HuH-7 (cell line): Measurements from ENCODE around the gene SRD5A1.
"Not testable (repeated sequence)": the region's sequence is repeated elsewhere in the genome, so short reads cannot be mapped to it uniquely, and the experiment has no call there.

Experiments used
- DNase-seq: peaks from one replicate; pipeline ENCODE4 v3.0.0; 2011; ENCODE audit warnings: low spot score

The SRD5A1 gene

DNA sequence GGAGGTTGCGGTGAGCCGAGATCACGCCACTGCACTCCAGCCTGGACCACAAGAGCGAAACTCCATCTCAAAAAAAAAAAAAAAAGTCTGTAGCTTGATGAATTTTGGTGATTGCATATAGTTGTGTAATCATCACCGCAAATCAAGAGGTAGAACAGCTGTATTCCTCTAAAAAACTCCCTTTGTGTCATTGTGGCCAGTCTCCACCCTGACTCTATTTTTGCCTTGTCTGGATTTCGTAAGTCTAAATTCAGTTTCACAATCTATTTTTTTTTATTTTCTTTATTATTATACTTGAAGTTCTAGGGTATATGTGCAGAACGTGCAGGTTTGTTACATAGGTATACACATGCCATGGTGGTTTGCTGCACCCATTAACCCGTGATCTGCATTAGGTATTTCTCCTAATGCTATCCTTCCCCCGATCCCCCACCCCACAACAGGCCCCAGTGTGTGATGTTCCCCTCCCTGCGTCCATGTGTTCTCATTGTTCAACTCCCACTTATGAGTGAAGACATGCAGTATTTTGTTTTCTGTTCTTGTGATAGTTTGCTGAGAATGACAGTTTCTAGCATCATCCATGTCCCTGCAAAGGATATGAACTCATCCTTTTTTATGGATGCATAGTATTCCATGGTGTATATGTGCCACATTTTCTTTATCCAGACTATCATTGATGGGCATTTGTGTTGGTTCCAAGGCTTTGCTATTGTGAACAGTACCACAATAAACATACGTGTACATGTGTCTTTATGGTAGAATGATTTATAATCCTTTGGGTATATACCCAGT lies 12.5 kb downstream of the SRD5A1 start:
- not testable (repeated sequence) for DNase-seq

DNA sequence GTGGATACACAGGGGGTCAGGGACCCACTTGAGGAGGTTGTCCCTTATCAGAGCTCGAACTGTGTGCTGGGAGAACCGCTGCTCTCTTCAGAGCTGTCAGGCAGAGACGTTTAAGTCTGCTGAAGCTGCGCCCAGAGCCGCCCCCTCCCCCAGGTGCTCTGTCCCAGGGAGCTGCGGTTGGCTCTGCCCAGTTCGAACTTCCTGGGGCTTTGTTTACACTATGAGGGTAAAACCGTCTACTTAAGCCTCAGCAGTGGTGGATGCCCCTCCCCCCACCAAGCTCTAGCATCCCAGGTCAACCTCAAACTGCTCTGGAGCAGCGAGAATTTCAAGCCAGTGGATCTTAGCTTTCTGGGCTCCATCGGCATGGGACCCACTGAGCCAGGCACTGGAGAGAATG lies 15.9 kb downstream of the SRD5A1 start:
- DNase-seq, result no peak

DNA sequence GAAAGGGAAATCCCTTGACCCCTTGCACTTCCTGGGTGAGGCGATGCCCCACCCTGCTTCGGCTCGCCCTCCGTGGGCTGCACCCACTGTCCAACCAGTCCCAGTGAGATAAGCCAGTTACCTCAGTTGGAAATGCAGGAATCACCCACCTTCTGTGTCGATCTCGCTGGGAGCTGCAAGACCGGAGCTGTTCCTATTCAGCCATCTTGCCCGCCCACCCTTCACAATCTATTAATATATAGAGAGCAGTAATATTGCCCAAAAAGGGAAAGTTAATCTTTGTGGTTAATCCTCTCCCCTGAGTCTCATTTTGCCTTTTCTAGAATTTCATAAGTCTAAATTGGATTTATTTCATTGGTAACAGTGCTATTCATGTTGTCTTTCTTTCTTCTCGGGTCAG lies 16.4 kb downstream of the SRD5A1 start:
- DNase-seq, result no peak

DNA sequence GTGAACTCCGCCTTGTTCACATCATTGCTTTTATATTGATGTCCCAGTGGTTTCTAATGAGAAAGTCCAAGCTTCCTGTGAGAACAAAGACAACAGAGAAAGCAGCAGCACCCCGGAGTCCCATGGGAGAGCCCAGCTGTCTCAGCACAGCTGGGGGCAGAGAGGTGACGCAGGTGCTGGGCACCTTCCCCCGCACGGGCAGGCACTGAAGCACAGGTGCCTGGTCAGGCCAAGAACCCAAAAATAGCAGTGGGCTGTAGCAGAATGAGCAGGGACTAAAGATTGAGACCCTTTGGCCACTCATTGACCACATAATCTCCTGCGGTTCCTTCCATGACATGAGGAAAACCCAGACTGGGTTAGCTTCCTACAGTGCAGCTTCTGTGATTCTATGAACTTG lies 18.8 kb downstream of the SRD5A1 start:
- DNase-seq, result no peak

DNA sequence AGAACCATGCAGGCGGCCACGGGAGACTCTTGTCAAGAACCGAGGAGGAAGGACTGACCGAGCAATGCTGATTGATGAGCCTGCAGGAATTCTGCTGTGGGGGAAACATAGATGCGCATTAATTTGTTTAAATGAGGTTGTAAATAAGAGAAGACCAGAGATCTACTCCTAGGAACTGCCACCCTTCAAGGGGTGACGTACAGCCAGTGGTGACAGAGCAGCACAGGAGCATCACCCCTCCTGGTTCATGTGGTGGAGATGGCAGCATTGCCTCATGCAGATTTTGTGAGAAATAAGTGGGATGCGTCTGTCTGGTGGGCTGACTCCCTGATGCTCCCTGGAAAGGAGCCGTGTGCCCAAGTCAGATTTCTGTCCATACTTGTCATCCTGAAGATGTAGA lies 22.2 kb downstream of the SRD5A1 start:
- DNase-seq, result no peak

DNA sequence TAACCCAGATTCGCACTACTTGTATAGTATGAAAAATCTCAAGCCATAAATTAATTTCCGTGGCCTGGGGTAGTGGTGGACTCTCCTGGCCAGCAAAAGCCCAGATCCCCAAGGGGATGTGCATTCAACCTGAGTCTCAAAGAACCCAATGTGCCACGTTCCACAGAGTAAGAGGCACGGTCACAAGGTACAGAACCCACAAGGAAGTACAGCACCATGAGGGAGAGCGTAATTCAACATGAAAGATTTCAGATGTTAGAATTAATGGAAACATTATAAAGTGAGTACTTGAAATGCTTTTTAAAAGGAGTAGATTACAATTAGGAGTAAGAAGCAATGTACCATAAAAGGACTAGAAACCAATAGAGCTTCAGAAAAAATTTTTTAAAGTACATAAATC lies 23.4 kb downstream of the SRD5A1 start:
- no peak for DNase-seq

DNA sequence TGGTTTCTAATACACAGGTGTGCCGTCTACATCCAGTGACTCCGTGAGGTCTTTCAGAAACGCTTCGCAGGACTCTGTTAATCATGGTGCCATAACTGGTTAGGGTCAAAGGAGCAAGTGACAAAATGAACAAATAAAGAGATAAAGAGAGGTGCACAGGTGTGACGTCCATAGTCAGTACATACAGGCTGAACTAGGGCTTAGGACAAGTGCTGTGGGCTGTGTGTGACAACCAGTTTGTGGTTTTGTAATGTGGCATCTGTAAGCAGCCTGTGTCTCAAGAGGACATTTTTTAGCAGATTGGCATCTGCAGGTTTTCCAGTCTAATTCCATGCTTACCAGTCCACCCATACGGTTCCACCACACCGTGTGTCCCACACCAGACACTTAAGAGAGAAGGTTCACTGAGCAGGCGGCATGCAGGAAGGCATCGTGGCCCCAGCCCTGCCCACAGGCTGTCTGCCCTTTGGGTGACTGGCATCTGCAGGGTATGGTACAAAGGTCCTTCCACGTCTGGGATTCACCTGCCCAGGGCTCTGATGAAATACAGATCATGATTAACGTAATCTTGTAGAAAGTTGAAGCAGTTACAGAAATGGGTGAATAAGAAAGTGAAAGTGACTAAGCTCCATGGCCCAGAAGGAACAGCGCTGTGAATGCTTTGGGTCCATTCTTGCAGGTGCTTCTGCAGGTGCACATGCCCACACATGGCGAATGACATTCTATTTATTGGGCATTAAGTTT lies 26.9 kb downstream of the SRD5A1 start:
- DNase-seq, result no peak

DNA sequence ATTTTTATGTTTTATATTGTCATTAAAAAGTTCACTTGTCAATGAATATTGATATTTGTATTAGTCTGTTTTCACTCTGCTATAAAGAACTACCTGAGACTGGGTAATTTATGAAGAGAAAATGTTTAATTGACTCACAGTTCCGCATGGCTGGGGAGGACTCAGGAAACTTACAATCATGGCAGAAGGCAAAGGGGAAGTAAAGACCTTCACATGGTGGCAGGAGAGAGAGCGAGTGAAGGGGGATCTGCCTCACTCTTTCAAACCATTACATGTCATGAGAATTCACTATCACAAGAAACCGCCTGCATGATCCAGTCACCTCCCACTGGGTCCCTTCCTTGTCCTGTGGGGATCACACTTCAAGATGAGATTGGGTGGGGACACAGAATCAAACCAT lies 27.4 kb downstream of the SRD5A1 start:
- DNase-seq, result no peak

DNA sequence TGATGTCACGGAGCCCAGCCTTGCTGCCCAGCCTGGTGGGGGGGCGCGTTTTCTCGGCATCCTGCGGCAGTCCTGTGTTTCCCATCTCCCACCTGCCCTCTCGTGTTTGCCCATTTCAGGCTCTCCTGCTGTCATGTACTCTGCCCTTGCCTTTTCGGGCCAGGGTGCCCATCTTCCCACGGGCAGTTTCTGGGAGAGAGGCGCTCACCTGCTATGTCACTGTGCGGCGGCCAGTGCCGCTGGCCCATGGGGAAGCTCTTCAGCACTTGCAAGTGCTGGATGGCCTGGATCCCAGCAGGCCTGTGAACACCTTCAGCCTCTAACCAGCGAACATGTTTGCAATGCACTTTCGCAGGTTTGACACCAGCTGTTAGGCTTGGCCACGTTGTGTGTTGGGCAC lies 33.5 kb downstream of the SRD5A1 start:
- DNase-seq, result no peak

DNA sequence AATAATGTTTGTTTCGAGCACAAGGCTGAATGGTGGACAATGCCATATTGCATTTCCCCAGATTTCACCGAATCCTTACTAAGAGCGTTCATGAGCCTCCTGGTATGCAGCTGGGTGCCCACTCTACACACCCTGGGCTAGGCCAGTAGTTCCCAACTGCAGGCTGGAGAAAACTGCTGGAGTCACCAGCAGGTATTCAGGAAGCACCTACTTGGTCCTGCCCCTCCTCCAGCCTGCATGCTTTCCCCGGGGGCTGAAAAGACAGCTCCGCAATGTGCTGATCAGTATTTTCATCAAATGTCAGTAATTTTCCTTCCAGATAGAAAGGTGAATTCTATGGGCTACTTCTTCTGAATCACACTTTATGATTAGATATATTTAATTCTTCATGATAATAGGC lies 34.4 kb downstream of the SRD5A1 start:
- DNase-seq, result no peak

DNA sequence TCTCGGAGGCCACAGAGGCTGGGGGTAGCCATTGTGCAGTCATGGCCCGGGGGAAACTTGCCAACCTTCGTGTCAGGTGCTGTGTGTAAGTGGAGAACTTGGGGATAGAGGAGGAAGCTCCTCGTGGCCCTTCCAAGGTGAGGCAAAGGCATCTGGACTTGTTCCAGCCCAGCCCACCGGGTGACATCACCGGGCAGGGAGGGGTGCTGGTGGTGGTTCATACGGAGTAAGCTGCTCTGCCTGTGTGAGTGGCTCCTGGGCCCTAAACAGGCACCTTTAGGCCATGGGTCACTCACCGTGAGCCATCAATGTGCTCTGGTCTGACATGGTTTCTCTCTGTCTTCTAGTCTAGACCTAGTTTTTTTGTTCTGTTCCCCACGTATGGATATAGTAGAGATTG lies 35.5 kb downstream of the SRD5A1 start:
- not testable (repeated sequence) for DNase-seq

DNA sequence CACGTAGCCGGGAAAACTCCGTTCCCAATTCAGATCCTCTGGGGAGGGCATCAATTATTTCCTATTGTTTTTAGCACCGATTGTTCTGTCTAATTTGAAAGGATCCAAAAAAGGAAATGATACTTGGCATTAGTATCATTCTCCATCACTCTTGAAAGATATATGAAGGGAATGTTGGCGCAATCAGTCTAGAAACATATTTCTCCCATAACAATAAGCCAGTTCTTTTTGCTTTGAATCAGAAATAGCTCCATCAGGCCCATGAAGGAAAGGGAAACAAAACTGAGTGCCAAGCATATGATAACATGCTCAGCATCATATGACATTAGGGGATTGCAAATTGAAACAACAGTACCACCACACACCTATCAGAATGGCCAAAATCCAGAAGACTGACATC lies 39.8 kb downstream of the SRD5A1 start:
- DNase-seq, result no peak

DNA sequence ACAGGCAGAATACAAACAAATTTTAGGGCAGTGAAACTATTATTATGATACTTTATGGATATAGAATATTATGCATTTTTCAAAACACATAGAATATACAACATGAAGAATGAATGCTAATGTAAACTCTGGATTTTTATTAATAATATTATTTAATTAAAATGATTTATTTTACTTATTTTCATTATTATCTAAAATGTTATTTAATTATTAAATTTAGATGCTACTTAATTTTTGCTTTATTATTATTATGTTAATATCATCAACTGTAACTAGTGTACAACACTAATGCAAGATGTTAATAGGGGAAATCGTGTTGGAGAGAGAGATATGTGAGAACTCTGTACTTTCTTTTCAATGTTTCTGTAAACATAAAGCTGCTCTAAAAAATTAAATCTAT lies 40.7 kb downstream of the SRD5A1 start:
- no peak for DNase-seq

DNA sequence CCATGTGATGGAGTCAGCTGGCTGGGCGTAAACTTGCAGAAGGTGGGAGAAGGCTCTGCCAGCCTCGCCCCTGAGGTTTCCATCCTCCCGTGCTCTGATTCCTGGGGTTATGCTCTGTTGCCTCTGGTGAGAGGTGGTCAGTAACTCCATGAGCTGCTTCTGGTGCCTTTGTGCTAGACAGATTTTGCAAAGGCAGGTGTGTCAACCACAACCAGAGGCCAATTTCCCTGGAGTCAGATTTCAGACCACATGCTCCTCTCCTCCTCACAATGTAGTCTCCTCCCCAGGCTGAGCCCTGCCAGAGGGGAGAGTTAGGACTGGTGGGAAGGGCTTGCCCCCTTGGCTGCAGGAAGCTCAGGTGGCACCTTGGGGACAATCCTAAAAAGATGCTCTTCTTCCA lies 41.2 kb downstream of the SRD5A1 start:
- DNase-seq, result no peak

DNA sequence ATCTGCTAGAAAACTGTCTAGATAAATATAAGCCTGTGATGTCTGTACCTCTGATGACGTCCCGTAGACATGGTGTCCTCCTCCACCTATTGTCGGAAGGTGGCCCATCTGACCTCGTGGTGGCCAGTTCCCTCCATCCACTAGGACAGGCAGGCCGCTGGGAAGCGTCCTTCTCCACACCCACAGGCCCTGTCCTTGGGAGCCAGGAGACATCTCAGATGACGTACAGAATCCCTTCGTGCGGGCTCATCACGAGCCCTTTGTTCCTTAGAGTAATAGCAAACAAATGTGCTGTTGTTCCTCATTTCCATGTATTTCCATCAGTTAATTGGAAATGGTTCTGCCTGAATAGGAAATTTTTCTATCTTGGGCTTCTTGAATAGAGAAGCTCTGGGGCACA lies 41.6 kb downstream of the SRD5A1 start:
- DNase-seq, result no peak

DNA sequence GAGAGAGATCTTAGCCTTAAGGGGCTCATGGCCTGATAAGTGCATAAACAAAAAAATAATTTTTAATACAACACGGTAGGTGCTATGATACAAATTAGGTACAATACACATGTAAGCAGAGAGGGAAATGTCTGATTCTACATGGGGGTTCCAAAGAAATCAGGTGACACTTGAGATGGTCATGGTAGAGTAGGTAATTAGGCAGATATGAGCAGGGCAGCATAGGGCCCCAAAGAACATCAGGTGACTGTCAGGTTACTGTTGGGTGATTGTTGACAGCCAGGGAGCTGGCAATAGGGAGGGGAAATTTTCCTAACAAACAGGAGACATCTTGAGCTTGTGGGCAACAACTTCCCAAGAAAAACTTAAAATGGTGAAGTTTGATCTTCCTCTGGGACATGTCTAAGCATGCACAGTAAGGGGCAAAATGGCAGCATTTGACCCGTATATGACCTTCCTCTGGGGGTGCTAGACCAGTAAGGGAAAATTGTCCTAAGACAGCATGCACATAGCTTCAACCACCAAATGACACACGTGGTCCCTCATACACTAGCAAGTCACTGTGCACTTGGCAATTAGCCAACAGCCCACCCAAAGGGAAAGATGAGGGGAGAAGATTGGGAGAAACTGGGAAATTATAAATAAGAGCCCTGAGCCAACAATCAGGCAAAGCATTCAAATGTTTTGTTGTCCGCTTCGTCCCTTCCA lies 42.7 kb downstream of the SRD5A1 start:
- DNase-seq, result no peak

DNA sequence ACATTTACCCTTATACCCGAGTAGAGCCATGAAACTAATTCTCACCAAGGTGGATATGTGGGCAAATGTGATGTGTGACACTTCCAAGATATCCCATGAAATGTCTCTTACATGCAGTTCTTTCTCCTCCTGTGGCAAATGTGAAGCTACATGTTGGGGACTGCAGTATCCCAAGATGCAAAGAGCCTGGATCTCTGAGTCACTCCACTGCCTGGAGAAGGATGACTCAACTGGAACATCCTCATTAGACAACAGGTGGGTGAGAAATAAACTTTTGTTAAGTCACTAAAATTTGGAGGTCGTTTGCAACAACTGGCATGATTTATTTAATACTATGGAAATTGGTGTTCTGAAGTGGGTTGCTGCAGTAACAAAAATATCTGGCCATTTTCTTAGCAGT lies 43.5 kb downstream of the SRD5A1 start:
- no peak for DNase-seq

DNA sequence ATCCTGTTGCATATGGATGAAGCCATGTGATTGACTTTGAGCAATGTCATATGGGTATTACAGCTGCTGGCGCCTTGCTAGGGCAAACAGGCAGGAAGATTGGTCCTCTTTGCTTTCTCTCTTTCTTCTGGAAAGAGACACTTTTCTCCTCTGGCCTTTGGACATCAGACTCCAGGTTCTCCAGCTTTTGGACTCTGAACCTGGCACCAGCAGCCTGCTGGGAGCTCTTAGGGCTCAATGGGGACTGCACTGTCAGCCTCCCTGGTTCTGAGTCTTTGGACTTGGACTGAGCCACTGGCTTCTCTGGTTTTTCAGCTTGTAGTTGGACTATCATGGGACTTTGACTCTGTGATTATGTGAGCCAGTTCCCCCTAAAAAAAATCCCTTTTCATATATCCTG lies 45.1 kb downstream of the SRD5A1 start:
- DNase-seq, result no peak

DNA sequence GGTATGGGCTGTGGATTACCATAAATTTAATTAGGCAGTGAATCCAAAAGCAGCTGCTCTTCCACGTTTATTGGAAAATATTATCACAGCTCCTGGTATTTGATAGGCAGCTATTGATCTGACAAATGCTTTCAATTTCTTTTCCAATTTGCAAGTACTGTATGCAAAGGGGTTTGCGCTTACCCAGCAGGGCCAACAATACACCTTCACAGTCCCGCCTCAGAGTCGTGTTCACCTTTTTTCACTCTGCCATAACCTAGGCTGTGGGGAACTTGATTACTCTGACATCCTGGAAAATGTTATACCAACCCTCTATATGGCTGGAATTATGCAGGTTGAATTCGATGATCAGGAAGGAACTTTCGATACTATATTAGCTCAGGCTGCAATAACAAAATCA lies 47.7 kb downstream of the SRD5A1 start:
- no peak for DNase-seq

DNA sequence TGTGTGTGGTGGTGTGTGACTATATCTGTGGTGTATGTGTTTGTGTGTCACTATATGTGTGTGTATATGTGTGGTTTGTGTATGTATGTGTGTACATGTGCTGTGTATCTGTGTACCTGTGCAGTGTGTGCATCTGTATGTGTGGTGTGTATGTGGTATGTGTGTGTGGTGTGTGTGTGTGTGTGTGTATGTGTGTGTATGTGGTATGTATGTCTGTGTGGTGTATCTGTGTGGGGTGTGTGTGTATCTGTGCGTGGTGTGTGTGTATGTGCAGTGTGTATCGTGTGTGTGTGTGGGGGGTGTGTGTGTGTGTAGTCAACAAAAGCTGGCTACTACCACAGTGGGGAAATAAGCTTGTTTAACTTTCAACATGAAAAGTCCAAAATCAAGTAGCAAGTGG lies 48.4 kb downstream of the SRD5A1 start:
- no peak for DNase-seq

DNA sequence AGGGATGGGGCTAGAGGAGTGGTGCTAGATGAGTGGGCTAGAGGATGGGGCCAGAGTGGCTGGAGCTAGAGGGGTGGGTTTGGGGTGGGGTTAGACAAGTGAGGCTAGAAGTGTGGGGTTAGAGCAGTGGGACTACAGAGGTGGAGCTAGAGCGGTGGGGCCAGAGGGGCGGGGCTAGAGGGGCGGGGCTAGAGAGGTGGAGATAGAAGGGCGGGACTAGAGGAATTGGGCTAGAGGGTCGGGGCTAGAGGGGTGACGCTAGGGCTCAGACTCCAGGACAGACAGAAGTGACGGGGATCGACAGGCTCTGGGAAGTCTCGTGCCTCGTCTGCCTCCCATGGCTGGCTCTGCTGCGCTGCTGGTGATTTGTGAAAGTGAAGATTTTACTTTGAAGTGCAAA lies 49.0 kb downstream of the SRD5A1 start:
- DNase-seq, result no peak

DNA sequence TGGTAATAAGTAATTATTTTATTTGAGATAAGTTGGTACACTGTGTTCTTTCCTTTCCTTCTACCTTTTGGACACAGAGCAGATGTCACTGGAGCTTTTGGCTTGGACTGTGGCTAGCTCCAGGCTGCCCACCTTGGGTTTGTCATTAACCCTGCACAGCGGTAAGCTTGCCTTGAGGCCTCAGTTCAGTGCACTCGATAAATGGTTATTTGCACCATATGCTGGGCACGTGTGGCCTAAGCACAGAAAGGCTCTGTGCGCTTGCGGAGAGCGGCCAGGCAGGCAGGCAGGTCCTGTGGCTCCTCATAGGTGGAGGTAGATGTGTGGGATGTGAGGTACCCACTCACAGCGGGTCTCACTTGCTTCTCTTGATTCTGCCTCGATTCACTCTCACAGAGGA lies 50.0 kb downstream of the SRD5A1 start:
- no peak for DNase-seq

DNA sequence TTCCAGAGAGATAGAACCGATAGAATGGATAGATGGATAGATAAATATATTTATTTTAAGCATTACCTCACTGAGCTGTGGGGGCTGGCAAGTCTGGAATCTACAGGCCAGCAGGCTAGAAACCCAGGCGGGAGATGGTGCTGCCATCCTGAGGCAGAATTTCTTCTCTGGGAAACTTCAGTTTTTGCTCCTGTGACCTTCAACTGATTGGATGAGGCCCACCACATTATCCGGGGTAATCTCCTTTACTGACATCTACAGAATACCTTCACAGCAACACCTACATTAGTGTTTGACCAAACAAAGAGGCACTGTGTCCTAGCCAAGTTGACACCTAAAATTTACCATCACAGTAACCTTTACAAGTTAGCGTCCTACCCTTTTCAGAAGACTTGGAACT lies 50.8 kb downstream of the SRD5A1 start:
- DNase-seq, result no peak
